Body of pancreas (tissue), 4 donors: ENCODE measurements around the gene OR1E1.

Experiments used
- CTCF ChIP-seq, 7 experiments: fragments of 450-650 bp in 4 of 7; fragments of 200-600 bp in 3 of 7; sonication (generic) in 3 of 7; IDR thresholded peaks; one replicate each; pipeline ENCODE4 v1.5.1; 2016 to 2019; ENCODE audit warnings: antibody characterized with exemption in 7 of 7
- POLR2A ChIP-seq, 3 donors: fragments of 450-650 bp; IDR thresholded peaks; one replicate each; pipeline ENCODE4 v1.6.1; 2016; ENCODE audit warnings: antibody characterized with exemption in 3 of 3, mild to moderate bottlenecking in 2 of 3

- TF ChIP-seq CTCF (IDR thresholded peaks at IDR 0.05) = no peak
- no peak for TF ChIP-seq POLR2A (IDR thresholded peaks at IDR 0.05)
Observed at GRCh38 chr17:3433741-3434140, 35.5 kb upstream of the OR1E1 start, which contains the start of gene OR1E2.
